ENCODE data around the gene ISOC2.

Gene ISOC2

GRCh38 chr19:55405638-55406037 lies 55.8 kb downstream of the ISOC2 start:
- no peak for DNase-seq
